SK-N-SH (cell line): ENCODE data around the gene CHD5. TPM values are rescaled to one million over a fixed set of nuclear protein-coding genes. Genes with fewer than 3 reads are reported as not detected.

ENCODE experiments used
- CTCF ChIA-PET: fragments of 300-600, 350-600 bp; formaldehyde crosslinking; extraction: SDS; loops from one replicate; lab custom pipeline; 2021; lab: Yijun Ruan, JAX
- POLR2A ChIA-PET: fragments of 350-600 bp; sonication (Branson Sonifier 250); formaldehyde crosslinking; extraction: SDS; loops from one replicate; lab custom pipeline; 2020; ENCODE audit warnings: antibody characterized with exemption, inconsistent platforms; lab: Yijun Ruan, JAX
- DNase-seq: peaks from one replicate; pipeline ENCODE4 v3.0.0; 2012
- H2AFZ ChIP-seq: fragments of 200-600 bp; sonication (generic); 2 replicates; pipeline ENCODE4 v1.8.1; 2016; ENCODE audit warnings: antibody characterized with exemption, mild to moderate bottlenecking, low read depth
- H3F3A ChIP-seq: fragments of 200-600 bp; sonication (generic); replicated peaks from 2 replicates; pipeline ENCODE3; 2016; ENCODE audit warnings: antibody characterized with exemption, mild to moderate bottlenecking; ENCODE audit not compliant: insufficient read depth
- H3K27ac ChIP-seq, 2 experiments: fragments of 200-500 bp in 1 of 2; fragments of 200-600 bp in 1 of 2; sonication (Bioruptor generic) in 1 of 2; sonication (generic), shearing (Covaris generic) in 1 of 2; 2 replicates each; pipeline versions ENCODE4 v1.5.1 to v1.6.1; 2014 to 2016; ENCODE audit warnings: low read depth in 2 of 2, inconsistent platforms in 1 of 2, low read length in 1 of 2, mild to moderate bottlenecking in 1 of 2, mixed read lengths in 1 of 2
- H3K27me3 ChIP-seq: fragments of 200-600 bp; sonication (generic), shearing (Covaris generic); 2 replicates; pipeline ENCODE4 v1.6.1; 2016; ENCODE audit warnings: mixed run types; ENCODE audit not compliant: insufficient read depth
- H3K36me3 ChIP-seq, 2 experiments: fragments of 200-500 bp in 1 of 2; fragments of 200-600 bp in 1 of 2; sonication (Bioruptor generic) in 1 of 2; sonication (generic) in 1 of 2; replicated peaks in 1 of 2; 2 replicates each; pipeline versions ENCODE3 to v1.5.1; 2014 to 2016; ENCODE audit warnings: low read length in 1 of 2, mild to moderate bottlenecking in 1 of 2; ENCODE audit not compliant: insufficient read depth in 2 of 2, control insufficient read depth in 1 of 2
- H3K4me1 ChIP-seq, 2 experiments: fragments of 200-500 bp in 1 of 2; fragments of 200-600 bp in 1 of 2; sonication (Bioruptor generic) in 1 of 2; sonication (generic), shearing (Covaris generic) in 1 of 2; 2 replicates each; pipeline versions ENCODE4 v1.5.1 to v1.6.1; 2014 to 2016; ENCODE audit warnings: low read depth in 1 of 2, low read length in 1 of 2, mixed run types in 1 of 2; ENCODE audit not compliant: insufficient read depth in 2 of 2, control insufficient read depth in 1 of 2
- H3K4me2 ChIP-seq: fragments of 200-600 bp; sonication (generic), shearing (Covaris generic); 2 replicates; pipeline ENCODE4 v1.6.1; 2017; ENCODE audit warnings: mixed run types
- H3K4me3 ChIP-seq, 2 experiments: fragments of 200-500 bp in 1 of 2; fragments of 200-600 bp in 1 of 2; sonication (Bioruptor generic) in 1 of 2; sonication (generic), shearing (Covaris generic) in 1 of 2; 2 replicates each; pipeline versions ENCODE4 v1.5.1 to v1.8.1; 2014 to 2016; ENCODE audit warnings: low read depth in 2 of 2, inconsistent platforms in 1 of 2, low read length in 1 of 2, mild to moderate bottlenecking in 1 of 2, mixed read lengths in 1 of 2, moderate library complexity in 1 of 2
- H3K79me2 ChIP-seq: fragments of 200-600 bp; sonication (generic); 2 replicates; pipeline ENCODE4 v1.8.1; 2017; ENCODE audit warnings: mild to moderate bottlenecking; ENCODE audit not compliant: insufficient read depth
- H3K9ac ChIP-seq: fragments of 200-600 bp; sonication (generic); 2 replicates; pipeline ENCODE4 v1.6.1; 2017; ENCODE audit warnings: mixed run types
- H3K9me2 ChIP-seq: fragments of 200-600 bp; sonication (generic); 2 replicates; pipeline ENCODE4 v1.6.1; 2017; ENCODE audit warnings: mixed run types
- H3K9me3 ChIP-seq: fragments of 200-600 bp; sonication (generic); 2 replicates; pipeline ENCODE4 v1.6.1; 2017; ENCODE audit warnings: mixed run types, mild to moderate bottlenecking, moderate library complexity
- H4K20me1 ChIP-seq: fragments of 200-600 bp; sonication (generic); 2 replicates; pipeline ENCODE4 v1.6.1; 2017; ENCODE audit warnings: mild to moderate bottlenecking, mixed run types; ENCODE audit not compliant: insufficient read depth
- CHD2 ChIP-seq: fragments of 150-350 bp; IDR thresholded peaks from 2 replicates; pipeline ENCODE4 v1.6.1; 2018; ENCODE audit warnings: low read length; ENCODE audit not compliant: partially characterized antibody
- ELF1 ChIP-seq: IDR thresholded peaks from 2 replicates; pipeline ENCODE4 v1.4.0; 2012
- EP300 ChIP-seq, 2 experiments: IDR thresholded peaks; 2 replicates each; pipeline versions ENCODE4 v1.4.0 to v1.6.1; 2012; ENCODE audit warnings: borderline replicate concordance in 1 of 2, low read depth in 1 of 2, low read length in 1 of 2
- EZH2phosphoT487 ChIP-seq: fragments of 200-600 bp; sonication (generic); IDR thresholded peaks from 2 replicates; pipeline ENCODE4 v1.6.1; 2017; ENCODE audit warnings: low read depth, mixed run types, mild to moderate bottlenecking, antibody characterized with exemption, moderate library complexity, borderline replicate concordance
- FOSL2 ChIP-seq: IDR thresholded peaks from 2 replicates; pipeline ENCODE4 v1.4.0; 2012; ENCODE audit warnings: low read depth, mild to moderate bottlenecking, moderate library complexity, borderline replicate concordance
- FOXJ3 ChIP-seq: sonication (generic); formaldehyde crosslinking; IDR thresholded peaks from 2 replicates; pipeline ENCODE4 v1.5.1; 2020; ENCODE audit warnings: mild to moderate bottlenecking, missing genetic modification reagents
- GABPA ChIP-seq: IDR thresholded peaks from 2 replicates; pipeline ENCODE4 v1.4.0; 2012; ENCODE audit warnings: low read depth, mild to moderate bottlenecking
- NFIC ChIP-seq: IDR thresholded peaks from 2 replicates; pipeline ENCODE4 v1.4.0; 2012; ENCODE audit warnings: borderline replicate concordance
- PBX3 ChIP-seq: IDR thresholded peaks from 2 replicates; pipeline ENCODE4; 2012
- RAD21 ChIP-seq: IDR thresholded peaks from 2 replicates; pipeline ENCODE4 v1.6.1; 2012; ENCODE audit warnings: mild to moderate bottlenecking, low read length
- RXRA ChIP-seq: IDR thresholded peaks from 2 replicates; pipeline ENCODE4 v1.4.0; 2012; ENCODE audit warnings: low read depth, mild to moderate bottlenecking, borderline replicate concordance
- SIN3A ChIP-seq: IDR thresholded peaks from 2 replicates; pipeline ENCODE4 v1.6.1; 2012; ENCODE audit warnings: low read depth, mild to moderate bottlenecking, low read length, moderate library complexity, borderline replicate concordance
- SMC3 ChIP-seq: IDR thresholded peaks from 2 replicates; pipeline ENCODE4 v1.6.1; 2012; ENCODE audit warnings: low read depth, low read length, improper control_type of control experiment
- TCF12 ChIP-seq: IDR thresholded peaks from 2 replicates; pipeline ENCODE4 v1.4.0; 2012
- TEAD4 ChIP-seq: IDR thresholded peaks from 2 replicates; pipeline ENCODE4 v1.4.0; 2012; ENCODE audit warnings: mild to moderate bottlenecking, borderline replicate concordance; ENCODE audit not compliant: insufficient read depth
- ZBTB33 ChIP-seq: IDR thresholded peaks from 2 replicates; pipeline ENCODE4 v1.4.0; 2012; ENCODE audit warnings: low read depth, borderline replicate concordance
- WGBS: methylation state at CpG from one replicate; pipeline ENCODE4 v1.1.6; 2017; ENCODE audit warnings: low lambda C conversion rate; 5-methylcytosine and 5-hydroxymethylcytosine counted together
- polyA plus RNA-seq, 3 experiments: library from polyadenylated mRNA; depleted of rRNA; stranded (reverse); fragments of >200 nt; gene quantifications; 2 replicates each; pipeline ENCODE4 v1.2.3, GENCODE V29; 2012
- TF ChIP-seq, protein P1 (sequence below): fragments of 150-350 bp; IDR thresholded peaks from 2 replicates; pipeline ENCODE4 v1.6.1; 2016; ENCODE audit warnings: mild to moderate bottlenecking, low read depth, low read length
- TF ChIP-seq, protein P2 (sequence below): fragments of 150-350 bp; IDR thresholded peaks from 2 replicates; pipeline ENCODE4 v1.6.1; 2017; ENCODE audit warnings: antibody characterized with exemption, low read length, low read depth, borderline replicate concordance

Gene CHD5
- polyA plus RNA-seq, 1 of the 3 experiments (the other 2 are of a cell fraction), result 0.26 TPM

- H3K27ac ChIP-seq, result no peak overlapping the region
- CTCF ChIA-PET, result interaction anchor here (1.3 to 2.5 kb wide), 3 partner anchors 10 to 63 kb away, joined by 3 to 8 read pairs (median 4); no protein-coding TSS in a partner anchor
- 44% methylated on average over 1 of the region's 1 CpG for WGBS
- no peak for TF ChIP-seq NFIC
- no peak for TF ChIP-seq SMC3
- no peak for TF ChIP-seq CHD2
- no peak for TF ChIP-seq EP300 (IDR thresholded peaks at IDR 0.05; ENCODE audit: borderline replicate concordance in 1 of 2, low read depth in 1 of 2, low read length in 1 of 2)
- no peak for TF ChIP-seq EZH2phosphoT487
- no peak for TF ChIP-seq FOXJ3
- no peak for TF ChIP-seq FOSL2
- no peak for TF ChIP-seq PBX3
- TF ChIP-seq ZBTB33, result no peak
- no peak for TF ChIP-seq ELF1
- TF ChIP-seq TEAD4, result no peak
- no peak for TF ChIP-seq SIN3A
- no peak for TF ChIP-seq TCF12
- no peak for TF ChIP-seq RXRA
- no peak for TF ChIP-seq RAD21
- TF ChIP-seq, protein P1, sequence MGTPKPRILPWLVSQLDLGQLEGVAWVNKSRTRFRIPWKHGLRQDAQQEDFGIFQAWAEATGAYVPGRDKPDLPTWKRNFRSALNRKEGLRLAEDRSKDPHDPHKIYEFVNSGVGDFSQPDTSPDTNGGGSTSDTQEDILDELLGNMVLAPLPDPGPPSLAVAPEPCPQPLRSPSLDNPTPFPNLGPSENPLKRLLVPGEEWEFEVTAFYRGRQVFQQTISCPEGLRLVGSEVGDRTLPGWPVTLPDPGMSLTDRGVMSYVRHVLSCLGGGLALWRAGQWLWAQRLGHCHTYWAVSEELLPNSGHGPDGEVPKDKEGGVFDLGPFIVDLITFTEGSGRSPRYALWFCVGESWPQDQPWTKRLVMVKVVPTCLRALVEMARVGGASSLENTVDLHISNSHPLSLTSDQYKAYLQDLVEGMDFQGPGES, result no peak
- TF ChIP-seq GABPA, result no peak
- TF ChIP-seq, protein P2, sequence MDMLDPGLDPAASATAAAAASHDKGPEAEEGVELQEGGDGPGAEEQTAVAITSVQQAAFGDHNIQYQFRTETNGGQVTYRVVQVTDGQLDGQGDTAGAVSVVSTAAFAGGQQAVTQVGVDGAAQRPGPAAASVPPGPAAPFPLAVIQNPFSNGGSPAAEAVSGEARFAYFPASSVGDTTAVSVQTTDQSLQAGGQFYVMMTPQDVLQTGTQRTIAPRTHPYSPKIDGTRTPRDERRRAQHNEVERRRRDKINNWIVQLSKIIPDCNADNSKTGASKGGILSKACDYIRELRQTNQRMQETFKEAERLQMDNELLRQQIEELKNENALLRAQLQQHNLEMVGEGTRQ, result no peak
- peaks cover 0 to 11% of the 10 kb centered on the region in 2 experiments; a peak in 1 of 4 replicates for H3K4me1 ChIP-seq
- POLR2A ChIA-PET, result no interaction called here
- no peaks in the 10 kb centered on the region for H3K9me3 ChIP-seq
- no peak overlapping the region for H2AFZ ChIP-seq
- H3K27me3 ChIP-seq, result no peaks in the 10 kb centered on the region
- no peak for DNase-seq
- H3K9me2 ChIP-seq, result no peaks in the 10 kb centered on the region
- H3K79me2 ChIP-seq, result no peaks in the 10 kb centered on the region
- no peak overlapping the region for H3K9ac ChIP-seq
- H3F3A ChIP-seq, result no peaks in the 10 kb centered on the region
- H3K4me3 ChIP-seq, result no peak overlapping the region
- H4K20me1 ChIP-seq, result no peaks in the 10 kb centered on the region
- H3K4me2 ChIP-seq, result no peak overlapping the region
- no peaks in the 10 kb centered on the region for H3K36me3 ChIP-seq
Observed at GRCh38 chr1:6116137-6116536, 64.0 kb downstream of the CHD5 start.
